ENCODE measurements around the gene SPTB.

Gene SPTB

DNA sequence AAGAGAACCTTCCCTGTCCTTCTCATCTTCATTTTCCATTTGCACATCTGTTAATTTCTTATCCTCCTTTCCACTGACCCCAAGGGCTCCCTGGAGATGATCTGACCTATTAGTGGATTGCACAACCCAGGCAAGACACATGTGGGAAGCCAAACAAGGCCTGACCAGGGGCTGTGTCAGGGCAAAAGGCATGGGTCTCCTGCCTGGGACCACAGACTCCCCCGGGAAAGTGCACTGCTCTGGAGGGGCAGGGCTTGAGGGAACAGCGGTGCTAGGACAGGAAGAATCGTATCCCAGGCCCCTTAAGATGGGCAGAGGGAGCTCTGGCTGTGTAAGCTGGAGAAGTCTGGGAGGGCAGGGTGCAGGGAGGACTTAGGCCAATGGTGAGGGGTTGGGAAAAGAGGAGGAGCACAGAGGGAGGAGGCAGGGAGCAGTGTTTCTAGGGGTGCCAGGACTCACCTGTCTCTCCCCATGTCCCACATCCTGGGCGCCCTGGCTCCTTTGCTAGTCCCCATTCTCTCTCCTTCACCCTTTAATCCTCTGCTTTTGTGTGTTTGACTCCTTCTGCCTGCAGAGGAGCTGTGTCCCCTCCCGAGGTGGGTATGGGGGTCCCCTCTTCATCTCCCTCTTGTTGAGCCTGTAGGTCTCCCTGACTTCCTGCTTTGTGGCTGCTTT, 150.2 kb downstream of the SPTB start:
- no peak for DNase-seq (ENCODE audit: low read depth, low spot score)

DNA sequence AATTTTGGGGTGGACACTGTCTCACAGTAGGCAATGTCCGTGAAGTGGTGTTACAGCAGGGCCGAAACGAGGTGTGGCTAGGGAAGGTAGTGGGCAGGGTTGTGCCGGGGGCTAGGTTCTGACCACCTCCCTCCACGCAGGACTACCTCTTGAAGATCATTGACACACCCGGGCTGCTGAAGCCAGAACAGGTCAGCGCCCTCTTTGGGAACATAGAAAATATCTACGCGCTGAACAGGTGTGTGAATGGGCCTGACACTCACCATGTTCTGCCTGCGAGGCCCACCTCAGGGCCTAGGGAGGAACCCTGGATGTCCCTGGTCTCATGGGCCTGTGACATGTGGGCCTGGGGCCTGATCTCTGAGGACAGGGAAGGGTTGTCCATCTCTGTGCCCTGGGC, 150.9 kb downstream of the SPTB start:
- no peak for DNase-seq (ENCODE audit: low read depth, low spot score)

DNA sequence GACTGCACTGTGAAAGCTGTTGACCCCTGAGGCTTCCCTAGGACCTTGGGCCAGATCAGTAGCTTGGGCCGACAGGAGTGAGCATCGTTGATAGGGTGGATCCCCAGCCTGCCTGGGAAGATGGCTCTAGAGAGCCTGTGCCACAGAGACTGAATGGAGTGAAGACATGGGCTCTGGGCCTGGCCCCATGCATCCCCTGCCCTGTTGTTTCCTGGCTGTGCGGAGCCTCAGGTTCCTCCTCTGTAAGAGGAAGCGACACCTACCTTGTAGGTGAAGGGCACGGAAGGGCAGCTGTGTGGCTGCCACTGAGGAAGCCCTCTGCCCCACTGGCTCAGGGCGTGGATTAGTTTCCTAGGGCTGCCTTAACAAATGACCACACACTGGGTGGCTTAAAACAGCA, 151.6 kb downstream of the SPTB start:
- DNase-seq (ENCODE audit: low read depth, low spot score), result no peak

DNA sequence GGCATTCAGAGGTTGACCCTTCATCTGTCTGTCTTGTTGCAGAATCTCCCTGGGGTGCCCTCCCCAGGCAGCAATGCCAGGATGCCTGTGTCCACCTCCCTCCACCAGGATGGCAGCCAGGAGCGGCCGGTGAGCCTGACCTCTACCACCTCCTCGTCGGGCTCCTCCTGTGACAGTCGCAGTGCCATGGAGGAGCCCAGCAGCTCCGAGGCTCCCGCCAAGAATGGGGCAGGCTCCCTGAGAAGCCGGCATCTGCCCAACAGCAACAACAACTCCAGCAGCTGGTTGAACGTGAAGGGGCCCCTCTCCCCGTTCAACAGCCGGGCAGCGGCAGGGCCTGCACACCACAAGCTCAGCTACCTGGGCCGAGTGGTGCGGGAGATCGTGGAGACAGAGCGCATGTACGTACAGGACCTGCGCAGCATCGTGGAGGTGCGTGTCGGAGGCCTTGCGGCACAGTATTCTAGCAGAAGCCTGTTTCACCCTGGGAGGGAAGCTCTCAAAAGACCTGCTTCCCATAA, 152.1 kb downstream of the SPTB start:
- no peak for DNase-seq (ENCODE audit: low read depth, low spot score)

DNA sequence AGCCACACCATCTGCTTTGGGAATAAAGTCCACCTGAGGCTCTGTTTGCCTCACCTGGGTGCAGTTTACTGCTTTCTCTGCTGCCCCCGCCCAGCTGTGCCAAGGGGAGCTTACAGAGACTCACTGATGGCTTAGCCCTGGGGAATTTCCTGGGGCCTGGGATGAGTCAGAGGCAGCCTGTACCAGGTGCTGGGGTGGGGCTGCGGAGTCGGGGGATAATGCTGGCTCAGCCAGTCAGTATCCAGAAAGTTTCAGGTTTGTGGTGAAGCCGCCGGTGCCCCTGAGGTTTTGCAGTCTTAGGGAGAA, 153.2 kb downstream of the SPTB start:
- no peak for DNase-seq (ENCODE audit: low read depth, low spot score)

DNA sequence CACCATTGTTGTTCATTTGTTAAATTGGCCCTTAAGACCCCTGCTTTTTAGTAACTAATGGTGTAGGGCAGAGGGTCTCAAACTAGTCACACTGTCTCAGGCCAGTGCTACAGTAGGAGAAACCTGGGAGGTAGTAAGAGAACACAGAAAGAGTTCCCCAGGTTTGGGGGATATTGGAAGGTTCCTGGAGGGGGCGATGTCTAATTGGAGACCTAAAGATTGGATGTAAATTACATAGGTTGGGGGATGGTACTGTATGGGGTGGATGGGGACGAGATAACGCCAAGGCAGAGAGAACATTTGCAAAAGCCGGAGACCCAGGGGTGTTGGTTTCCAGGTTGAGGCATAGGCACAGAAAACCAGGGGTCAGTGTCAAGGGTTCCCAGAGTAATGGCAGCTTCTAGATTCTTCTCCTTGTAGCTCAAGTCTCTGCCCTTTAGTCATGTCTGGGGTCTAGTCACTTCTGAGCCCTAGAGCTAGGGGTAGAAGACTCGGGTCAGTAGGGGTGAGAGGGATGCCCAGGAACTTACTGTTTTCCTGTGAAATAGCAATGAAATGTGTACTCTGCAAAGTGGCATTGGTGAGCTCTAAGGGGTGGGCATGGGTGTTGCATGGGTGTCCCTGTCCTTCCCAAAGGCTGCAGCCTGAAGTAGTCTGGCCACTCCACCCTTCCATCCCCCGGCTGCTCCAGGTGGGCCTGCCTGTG, 153.7 kb downstream of the SPTB start:
- no peak for DNase-seq (ENCODE audit: low read depth, low spot score)

DNA sequence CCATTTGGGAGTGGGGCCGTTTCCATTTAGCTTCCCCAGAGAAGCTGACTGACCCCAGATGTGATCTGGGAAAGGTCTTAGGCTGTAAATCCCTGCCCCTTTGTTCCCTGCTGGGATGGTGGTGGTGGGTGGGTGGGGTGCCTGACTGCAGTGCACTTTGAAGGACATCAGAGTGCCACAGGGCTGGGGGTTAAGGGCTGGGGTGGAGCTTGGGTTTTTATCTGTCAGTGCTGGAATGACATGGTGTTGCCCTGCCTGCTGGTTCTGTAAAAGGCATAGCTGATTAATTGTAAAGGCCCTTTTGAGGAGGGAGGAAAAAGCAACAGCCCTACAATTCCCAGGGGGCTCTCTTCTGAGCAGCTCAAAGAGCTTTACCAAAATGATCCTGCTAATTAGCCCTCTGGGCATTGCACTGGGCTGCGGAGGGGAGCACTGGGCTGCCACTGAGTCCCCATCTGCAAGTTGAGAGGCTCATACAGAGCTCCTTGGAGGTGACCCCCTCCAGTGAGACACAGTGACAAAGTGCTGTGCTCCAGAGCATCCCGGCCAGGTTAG, 154.4 kb downstream of the SPTB start:
- DNase-seq (ENCODE audit: low read depth, low spot score), result no peak

DNA sequence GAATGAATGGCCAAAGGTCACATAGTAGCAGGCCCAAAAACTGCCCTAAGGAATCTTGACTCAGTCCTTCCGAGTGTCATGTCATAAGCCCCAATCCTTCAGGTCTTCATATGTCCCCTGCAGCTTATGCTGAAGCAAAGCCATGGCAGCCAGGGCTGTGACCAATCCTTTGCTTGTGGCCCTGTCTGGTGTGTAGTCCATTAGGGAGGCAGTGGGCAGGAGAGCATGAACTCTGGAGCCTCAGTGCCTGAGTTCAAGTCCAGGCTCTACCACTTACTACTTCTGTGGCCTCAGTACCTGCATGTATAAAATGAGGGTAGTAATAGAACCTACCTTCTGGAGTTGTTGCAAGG, 155.2 kb downstream of the SPTB start:
- no peak for DNase-seq (ENCODE audit: low read depth, low spot score)

DNA sequence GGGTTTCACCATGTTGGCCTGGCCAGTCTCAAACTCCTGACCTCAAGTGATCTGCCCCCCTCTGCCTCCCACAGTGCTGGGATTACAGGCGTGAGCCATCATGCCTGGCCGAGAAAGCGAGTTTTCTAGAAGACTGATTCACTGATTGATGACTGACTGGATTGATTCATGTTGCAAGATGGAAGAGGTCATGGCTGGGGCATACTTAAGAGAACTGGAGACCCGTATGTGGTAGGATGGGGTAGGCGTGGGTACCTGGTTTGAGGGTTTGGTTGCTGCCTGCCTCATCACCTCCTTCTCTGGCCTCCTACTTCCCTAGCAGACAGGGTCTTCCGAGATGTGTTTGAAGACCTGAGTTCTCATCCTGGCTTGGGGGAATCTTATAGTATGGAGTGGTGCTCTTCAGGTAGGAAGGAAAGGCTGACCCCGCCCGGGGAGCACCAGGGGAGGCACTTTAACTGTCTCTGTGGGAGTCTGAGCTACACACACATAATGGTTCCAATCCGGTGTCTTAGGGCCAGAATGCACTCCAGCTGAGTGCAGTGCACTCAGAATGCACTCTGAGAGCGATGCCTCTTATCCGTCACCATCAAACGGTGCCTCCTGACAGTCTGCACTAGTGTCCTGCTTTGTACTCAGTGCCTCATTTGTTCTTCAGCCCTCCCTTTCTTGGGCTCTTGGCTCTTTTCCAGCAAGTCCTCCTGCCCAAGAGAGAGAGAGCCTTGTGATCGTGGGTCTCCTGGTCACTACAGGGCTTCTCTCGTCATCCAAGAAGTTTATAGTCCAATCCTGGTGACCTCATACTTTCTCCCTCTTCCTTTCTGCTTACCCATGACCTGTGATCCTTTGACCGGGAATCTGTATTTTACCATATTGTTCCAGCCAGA, 155.8 kb downstream of the SPTB start:
- no peak for DNase-seq (ENCODE audit: low read depth, low spot score)

DNA sequence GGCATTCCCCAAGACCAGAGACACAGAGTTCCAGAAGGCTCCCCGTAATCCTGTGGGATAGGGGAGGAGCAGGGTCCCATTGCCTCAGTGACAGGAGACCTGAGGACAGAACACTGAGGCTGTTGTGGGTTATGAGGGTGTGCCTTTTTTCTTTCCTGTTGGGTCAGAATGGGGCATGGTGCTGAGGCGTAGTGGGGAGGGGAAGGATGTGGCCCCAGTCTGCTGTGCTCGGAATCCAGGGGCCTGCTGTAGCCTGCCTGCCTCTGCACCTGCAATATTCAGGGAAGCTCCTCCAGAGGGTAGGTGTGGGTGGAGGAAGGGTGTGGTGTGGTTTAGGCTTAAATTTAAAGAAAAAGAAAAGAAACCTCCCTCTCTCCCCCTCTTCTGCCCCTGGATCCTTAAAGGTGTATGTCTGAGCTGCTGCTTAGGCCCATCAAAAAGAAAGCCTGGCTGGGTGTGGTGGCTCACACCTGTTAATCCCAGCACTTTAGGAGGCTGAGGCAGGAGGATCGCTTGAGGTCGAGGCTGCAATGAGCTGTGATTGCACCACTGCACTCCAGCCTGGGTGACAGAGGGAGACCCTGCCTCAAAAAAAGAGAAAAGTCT, 156.8 kb downstream of the SPTB start:
- no peak for DNase-seq (ENCODE audit: low read depth, low spot score)

DNA sequence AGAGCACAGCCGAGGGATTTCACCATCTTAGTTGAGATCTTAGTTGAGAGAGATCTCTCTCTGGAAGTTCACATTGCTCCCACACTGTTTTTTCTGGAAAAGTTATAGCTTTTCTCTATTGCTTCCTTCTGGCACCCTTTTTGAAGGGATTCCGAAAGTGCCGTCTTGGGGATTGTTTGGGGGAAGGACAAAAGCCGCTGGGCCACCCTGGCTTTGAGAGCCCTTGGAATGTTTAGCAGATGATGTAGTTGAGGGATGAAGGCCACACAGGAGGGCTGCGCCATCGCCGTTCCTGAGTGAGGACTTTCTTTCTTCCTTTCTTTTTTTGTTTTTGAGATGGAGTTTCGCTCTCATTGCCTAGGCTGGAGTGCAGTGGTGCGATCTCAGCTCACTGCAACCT, 157.8 kb downstream of the SPTB start:
- DNase-seq (ENCODE audit: low read depth, low spot score), result no peak

DNA sequence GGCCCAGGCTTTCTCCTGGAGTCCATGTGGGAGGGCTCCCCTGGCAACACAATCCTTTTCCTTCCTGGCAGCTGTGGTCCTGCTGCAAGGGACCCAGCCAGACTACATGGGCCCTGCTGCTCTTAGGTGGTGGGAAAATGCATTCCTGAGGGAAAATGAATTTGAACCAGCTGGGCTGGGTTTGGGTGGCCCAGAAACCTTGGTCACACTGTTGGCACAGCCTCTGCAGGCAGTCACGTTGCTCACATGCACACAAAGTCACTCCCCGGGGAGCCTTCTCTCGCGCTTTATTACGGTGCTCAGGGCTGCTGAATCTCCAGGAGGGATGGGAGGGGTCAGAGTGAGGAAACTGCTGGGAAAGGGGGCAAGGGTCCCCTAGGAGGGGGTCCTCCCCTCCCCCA, 158.3 kb downstream of the SPTB start:
- no peak for DNase-seq (ENCODE audit: low read depth, low spot score)

DNA sequence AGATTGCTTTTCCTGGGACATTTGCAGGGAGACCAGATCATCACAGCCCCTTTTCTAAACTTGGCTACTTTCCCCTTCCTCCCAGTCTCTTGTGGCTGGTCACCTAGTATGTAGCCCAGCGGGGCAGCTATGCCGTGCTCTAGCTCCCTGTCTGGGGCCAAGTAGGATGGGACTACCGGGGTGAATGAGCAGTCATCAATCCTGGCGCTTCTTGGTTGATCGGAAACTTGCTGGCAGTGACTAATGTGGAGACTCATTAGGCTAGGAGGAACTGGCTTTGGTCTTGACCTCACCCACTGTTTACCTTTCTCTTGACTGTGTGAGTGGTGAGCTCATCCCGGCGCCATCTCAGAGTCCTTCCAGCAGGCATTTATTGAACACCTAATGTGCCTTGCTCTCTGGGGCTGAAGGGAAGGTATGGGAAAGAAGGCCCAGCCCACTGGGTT, 159.6 kb downstream of the SPTB start:
- DNase-seq (ENCODE audit: low read depth, low spot score), result no peak

DNA sequence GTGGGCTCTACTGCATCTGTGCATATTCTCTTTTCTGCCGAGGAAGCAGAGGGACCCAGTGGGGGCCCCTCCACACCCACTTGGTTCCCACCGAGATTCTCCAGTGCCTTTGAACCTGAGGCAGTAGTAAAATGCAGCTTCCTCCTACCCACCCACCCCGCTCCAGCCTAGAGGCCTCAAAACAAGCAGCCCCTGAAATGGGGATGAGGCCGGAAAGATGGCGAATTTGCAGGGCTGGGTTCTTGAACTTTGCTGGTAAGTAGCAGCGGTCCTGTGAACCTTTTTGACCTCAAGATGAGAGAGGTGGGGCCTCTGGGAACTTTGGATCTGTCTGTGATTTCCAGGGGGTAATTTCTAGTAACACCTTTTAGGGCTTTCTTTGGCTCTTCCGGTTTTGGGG, 160.1 kb downstream of the SPTB start:
- no peak for DNase-seq (ENCODE audit: low read depth, low spot score)

DNA sequence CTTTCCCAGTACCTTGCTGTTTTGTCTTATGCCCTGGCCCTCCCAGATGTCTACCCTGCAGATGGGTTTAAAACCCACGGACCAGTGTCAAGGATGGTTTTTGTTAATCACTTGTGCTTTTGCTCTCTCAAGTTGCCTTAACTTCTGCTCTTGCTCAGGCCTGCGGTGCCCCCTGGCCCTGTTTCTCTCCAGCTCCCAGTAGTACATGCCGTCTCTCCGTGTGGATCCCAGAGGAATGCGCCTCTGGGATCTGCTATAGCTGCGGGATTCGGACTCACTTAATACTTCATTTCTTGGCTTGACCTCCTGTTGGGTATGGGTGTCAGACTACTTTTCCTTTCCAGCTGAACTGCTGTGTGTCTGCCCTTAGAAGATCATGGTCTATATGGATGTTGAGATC, 160.9 kb downstream of the SPTB start:
- no peak for DNase-seq (ENCODE audit: low read depth, low spot score)

DNA sequence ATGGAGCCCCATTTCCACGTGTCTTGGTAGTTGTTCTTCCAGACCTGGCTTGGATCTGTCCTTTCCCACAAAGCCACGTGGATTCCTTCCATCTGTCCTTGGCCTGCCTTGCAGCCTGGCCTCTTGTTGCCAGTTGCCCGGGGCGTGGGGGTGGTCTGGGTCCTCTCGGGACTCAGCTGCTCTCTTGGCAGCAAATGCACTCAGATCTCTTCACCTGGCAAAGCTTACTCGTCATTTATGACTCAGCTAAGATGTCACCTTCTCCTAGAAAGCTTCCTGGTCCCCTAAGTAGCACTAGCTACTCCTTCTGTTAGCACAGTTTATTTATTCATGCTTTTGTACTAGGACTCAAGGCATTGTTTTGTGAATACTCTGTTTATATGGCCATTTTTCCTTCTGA, 161.8 kb downstream of the SPTB start:
- no peak for DNase-seq (ENCODE audit: low read depth, low spot score)

DNA sequence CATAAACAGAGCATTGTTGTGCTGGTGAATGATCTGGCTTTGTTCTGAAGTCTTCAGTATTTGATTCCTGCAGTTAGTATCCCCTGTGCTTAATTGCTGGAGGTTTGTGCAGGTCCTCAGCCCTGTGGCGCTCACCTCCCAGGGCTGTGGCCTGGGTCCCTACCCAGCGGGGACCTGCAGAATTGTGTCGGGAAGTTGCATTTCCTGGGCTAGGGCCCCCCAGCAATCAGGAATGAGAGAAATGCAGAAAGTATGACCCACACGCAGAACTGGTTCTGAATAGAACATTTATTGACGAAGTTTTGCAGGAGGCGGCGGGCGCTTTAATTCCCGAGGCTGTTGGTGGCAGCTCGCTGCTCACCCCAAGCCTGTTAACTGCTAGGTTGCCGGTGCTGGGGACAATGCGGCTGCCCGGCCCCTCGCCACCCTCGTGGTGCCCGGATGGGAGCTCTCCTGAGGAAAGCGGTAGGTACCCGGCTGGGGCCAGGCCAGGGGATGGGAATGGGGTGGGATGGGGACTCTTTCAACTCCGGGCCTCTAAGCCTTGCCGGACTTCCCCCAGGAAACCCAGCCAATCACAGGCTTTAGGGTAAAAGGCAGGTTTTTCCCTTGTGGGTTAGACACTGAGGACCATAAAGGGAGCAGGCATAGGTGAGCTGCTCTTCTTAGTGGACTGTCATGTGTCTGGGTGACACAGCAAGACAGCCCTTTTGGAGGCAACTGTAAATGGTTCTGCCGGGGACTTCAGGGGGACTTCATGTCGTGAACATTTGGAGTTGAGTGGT, 163.9 kb downstream of the SPTB start:
- no peak for DNase-seq (ENCODE audit: low read depth, low spot score)

DNA sequence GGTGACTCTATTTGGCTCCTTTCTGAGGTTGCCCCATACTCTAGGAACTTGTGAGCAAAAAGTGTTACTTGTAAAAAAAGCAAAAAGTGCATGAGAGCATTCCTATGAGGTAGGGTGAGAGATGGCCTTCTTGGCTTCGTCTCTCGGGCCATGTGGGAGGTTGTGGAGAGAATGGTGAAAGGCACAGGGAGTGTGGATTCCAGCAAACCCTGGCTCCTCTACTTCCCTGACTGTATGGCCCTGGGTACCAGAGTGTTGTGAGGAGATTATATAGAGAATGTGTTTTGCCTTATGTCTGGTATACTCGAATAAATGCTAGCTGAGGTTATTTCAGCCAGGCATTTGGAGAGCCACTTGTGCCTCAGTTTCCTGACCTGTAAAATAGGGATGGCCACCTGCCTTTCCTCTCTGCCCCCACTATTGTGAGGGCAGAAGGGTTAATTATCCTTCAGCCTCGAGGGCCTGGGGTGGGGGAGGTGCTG, 164.5 kb downstream of the SPTB start:
- no peak for DNase-seq (ENCODE audit: low read depth, low spot score)

DNA sequence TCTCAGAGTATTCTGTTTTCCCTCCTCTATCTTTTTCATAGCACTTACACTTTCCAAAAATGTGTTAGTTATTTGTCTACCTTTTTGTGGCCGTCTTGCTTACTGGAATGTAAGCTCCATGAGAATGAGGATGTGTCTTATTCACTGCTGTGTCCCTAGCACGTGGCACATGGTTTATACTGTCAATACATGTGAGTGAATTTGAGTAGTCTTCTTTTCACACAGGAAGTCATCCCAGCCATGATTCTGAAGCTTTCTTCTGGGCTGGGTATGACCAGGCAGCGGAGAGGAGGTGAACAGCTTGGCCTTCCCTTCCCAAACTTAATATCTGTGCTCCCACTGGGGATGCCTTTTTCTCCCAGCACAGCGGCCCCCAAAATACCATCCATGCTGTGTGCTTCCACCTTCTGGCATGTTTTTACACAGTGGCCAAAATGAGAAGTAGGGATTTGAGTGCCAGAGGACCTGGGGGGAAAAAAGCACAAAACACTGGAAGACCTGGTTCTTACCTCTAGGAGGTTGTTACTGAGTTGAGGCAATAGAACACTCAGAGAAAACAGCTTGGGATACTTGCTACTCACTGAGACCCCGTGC, 165.2 kb downstream of the SPTB start:
- no peak for DNase-seq (ENCODE audit: low read depth, low spot score)

DNA sequence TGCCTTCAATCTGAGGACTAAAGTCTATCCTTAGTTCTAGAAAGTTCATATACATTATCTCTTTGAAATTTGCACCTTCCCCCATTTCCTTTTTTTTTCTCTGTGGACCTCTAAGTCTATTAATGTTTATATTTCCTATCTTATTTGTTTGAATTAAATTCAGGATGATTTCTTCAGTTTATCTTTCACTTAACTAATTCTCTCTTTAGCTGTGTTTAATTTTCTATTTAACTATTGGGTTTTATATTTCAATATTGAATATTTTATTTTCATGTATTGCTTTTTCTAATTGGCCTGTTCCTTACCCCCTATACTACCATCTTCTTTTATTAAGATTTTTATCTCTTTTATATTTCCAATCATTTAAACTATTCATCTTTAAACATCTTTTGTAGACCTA, 166.0 kb downstream of the SPTB start:
- DNase-seq (ENCODE audit: low read depth, low spot score), result no peak

DNA sequence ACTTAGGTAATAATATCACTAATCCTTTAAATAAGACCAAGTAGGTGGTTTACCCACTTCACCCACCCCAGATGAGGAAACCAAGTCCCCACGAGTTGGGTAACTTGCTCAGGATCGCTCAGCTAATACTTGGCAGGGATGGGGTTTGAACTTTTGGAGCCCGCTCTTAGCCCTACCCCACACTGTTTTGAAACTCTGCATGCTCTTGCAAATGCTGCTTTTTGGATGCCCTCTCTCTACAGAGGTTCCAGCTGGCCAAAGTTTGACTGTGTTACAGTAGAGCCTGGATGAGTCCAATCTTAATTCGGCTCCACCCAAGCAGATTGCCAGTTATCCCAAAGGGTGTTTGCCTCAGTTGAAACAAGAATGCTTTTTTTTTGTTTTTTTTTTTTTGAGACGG, 168.7 kb downstream of the SPTB start:
- DNase-seq (ENCODE audit: low read depth, low spot score), result no peak
